Body of pancreas (tissue), 4 donors: ENCODE results near the gene MEG3. TPM values are rescaled to one million over a fixed set of nuclear protein-coding genes. Genes with fewer than 3 reads are reported as not detected.

Experiments used
- ATAC-seq: fragments of 150-250 bp; one replicate; pipeline ENCODE4 v1.9.1; 2016
- DNase-seq, 4 donors: peaks; one replicate each; pipeline ENCODE4 v3.0.0-alpha.2; 2019
- H3K27ac ChIP-seq, 4 donors: fragments of 200-600 bp; sonication (generic); 1 replicate in 3 of 4; 2 replicates in 1 of 4; pipeline versions ENCODE4 v1.5.1 to v1.6.1; 2016 to 2019; ENCODE audit warnings: mild to moderate bottlenecking in 1 of 4, mixed read lengths in 1 of 4, moderate library complexity in 1 of 4
- H3K27me3 ChIP-seq, 2 donors: fragments of 200-600 bp; sonication (generic); one replicate each; pipeline ENCODE4 v1.6.0; 2016; ENCODE audit warnings: mild to moderate bottlenecking in 1 of 2
- H3K36me3 ChIP-seq, 2 donors: fragments of 200-600 bp; sonication (generic); replicated peaks in 1 of 2; 2 replicates each; pipeline ENCODE4 v1.5.1; 2016; ENCODE audit warnings: low read depth in 2 of 2; ENCODE audit not compliant: insufficient read depth in 1 of 2
- H3K4me1 ChIP-seq: fragments of 200-600 bp; sonication (generic); one replicate; pipeline ENCODE4 v1.6.0; 2016
- H3K4me3 ChIP-seq, 2 donors: fragments of 200-600 bp; sonication (generic); 1 replicate in 1 of 2; 2 replicates in 1 of 2; pipeline ENCODE4 v1.5.1; 2016 to 2019
- H3K9me3 ChIP-seq, 3 donors: fragments of 200-600 bp; sonication (generic); 1 replicate in 2 of 3; 2 replicates in 1 of 3; pipeline ENCODE4 v1.5.1; 2016
- CTCF ChIP-seq, 7 experiments: fragments of 450-650 bp in 4 of 7; fragments of 200-600 bp in 3 of 7; sonication (generic) in 3 of 7; IDR thresholded peaks; one replicate each; pipeline ENCODE4 v1.5.1; 2016 to 2019; ENCODE audit warnings: antibody characterized with exemption in 7 of 7
- POLR2A ChIP-seq, 3 donors: fragments of 450-650 bp; IDR thresholded peaks; one replicate each; pipeline ENCODE4 v1.6.1; 2016; ENCODE audit warnings: antibody characterized with exemption in 3 of 3, mild to moderate bottlenecking in 2 of 3
- WGBS, 2 donors: methylation state at CpG; one replicate each; pipeline ENCODE4 v1.1.5; 2017; 5-methylcytosine and 5-hydroxymethylcytosine counted together
- intact Hi-C: fragments of 100-400 bp; cut with DNase I; formaldehyde crosslinking; loops from one replicate; pipeline ENCODE4 v1.15.1; 2023
- total RNA-seq, 2 donors: library from RNA; depleted of rRNA; stranded (reverse); fragments of >200 nt; gene quantifications; one replicate each; pipeline ENCODE4 v1.1.0, GENCODE V29; 2016

Gene MEG3
- total RNA-seq, 2 donors from 2014 or later, result 150 to 537 TPM

GRCh38 chr14:100860556-100861187 is 34.8 kb downstream of the MEG3 start:
- no peak for ATAC-seq
- 58 to 64% methylated on average over 15 to 19 of the region's 19 CpGs for WGBS, 2 donors

DNA sequence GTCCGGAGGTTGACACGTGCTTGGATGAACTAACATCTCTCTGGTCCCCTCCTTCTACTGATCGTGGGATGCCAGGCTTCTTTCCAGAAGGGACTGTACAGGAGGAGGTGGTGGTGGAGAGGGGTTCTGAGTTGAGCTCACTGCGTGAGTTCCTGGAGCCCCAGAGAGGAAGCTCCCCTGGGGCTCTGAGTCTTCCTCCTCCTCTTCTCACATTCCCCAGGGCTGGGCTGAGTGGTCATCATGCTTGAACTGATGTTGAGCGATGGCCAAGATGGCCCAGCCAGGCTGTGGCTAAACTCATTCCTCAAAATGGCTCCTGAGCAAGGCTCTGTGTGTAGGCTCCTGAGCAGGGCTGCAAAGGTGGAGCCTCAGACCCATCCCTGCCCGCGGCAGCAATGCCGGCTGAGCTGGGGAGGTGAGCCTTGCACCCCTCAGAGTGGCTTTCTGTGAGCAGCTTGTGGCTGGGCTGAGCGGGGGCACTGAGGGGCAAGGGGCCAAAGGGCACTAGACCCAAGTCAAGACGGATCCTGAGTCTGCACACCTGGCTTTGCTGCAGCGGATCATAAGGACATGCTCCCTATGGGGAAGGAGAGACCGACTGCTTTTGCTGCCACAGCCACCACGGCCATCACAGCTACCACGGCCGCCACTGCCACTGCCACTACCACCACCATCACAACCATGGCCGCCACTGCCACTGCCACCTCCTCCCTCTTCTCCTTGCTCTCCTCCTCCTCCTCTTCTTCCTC is 35.4 kb downstream of the MEG3 start:
- ATAC-seq, result no peak
- WGBS, 2 donors, result 83 to 89% methylated on average over 11 to 15 of the region's 16 CpGs
- Histone ChIP-seq H3K4me3 (no peak overlapping the region), H3K27ac (no peak overlapping the region), H3K36me3 (no peaks in the 10 kb centered on the region), H3K4me1 (no peaks in the 10 kb centered on the region), H3K27me3 (no peaks in the 10 kb centered on the region), H3K9me3 (no peaks in the 10 kb centered on the region)
- TF ChIP-seq POLR2A (IDR thresholded peaks at IDR 0.05) (no peak), CTCF (IDR thresholded peaks at IDR 0.05) (no peak)
- DNase-seq, result no peak
- intact Hi-C loops, result no loop called here

More at GRCh38 chr14:100860556-100861187, 34.8 kb downstream of the MEG3 start:
- no peak for DNase-seq
- H3K4me1 ChIP-seq, result no peaks in the 10 kb centered on the region
- H3K4me3 ChIP-seq, result no peak overlapping the region
- H3K27ac ChIP-seq, result no peak overlapping the region
- intact Hi-C loops, result no loop called here
- no peaks in the 10 kb centered on the region for H3K36me3 ChIP-seq
- no peaks in the 10 kb centered on the region for H3K9me3 ChIP-seq
- no peaks in the 10 kb centered on the region for H3K27me3 ChIP-seq
- no peak for TF ChIP-seq POLR2A (IDR thresholded peaks at IDR 0.05)
- TF ChIP-seq CTCF (IDR thresholded peaks at IDR 0.05), result no peak

DNA sequence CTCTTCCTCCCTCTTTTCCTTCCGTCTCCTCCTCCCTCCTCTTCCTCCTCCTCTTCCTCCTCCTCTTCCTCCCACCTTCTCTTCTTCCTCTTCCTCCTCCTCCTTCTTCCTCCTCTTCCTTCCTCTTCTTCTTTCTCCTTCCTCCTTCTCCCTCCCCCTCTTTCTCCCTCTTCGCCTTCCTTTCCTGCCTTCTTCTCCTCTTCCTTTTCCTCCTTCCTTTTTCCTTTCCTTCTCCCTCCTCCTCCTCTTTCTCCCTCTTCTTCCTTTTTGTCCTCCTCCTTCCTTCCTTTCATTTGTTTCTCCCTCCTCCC is 36.0 kb downstream of the MEG3 start:
- Histone ChIP-seq H3K36me3 (no peaks in the 10 kb centered on the region), H3K4me1 (no peaks in the 10 kb centered on the region), H3K27ac (no peak overlapping the region), H3K4me3 (no peak overlapping the region), H3K9me3 (no peaks in the 10 kb centered on the region), H3K27me3 (no peaks in the 10 kb centered on the region)
- WGBS, 2 donors, result 79 to 96% methylated on average over 2 of the region's 2 CpGs
- no peak for TF ChIP-seq CTCF (IDR thresholded peaks at IDR 0.05)
- no peak for TF ChIP-seq POLR2A (IDR thresholded peaks at IDR 0.05)
- DNase-seq (no peak), ATAC-seq (no peak)
- intact Hi-C loops, result no loop called here

- Histone ChIP-seq H3K4me3 (no peak overlapping the region), H3K27me3 (no peaks in the 10 kb centered on the region), H3K9me3 (no peaks in the 10 kb centered on the region), H3K4me1 (no peaks in the 10 kb centered on the region), H3K36me3 (no peaks in the 10 kb centered on the region), H3K27ac (no peak overlapping the region)
- ATAC-seq, result no peak
- intact Hi-C loops, result no loop called here
- TF ChIP-seq CTCF (IDR thresholded peaks at IDR 0.05), result no peak
- TF ChIP-seq POLR2A (IDR thresholded peaks at IDR 0.05), result no peak
- 57 to 90% methylated on average over 3 of the region's 3 CpGs for WGBS, 2 donors
- no peak for DNase-seq
Measured at GRCh38 chr14:100862277-100862676, 36.4 kb downstream of the MEG3 start.

GRCh38 chr14:100862793-100863192 is 36.9 kb downstream of the MEG3 start:
- WGBS, 2 donors, result 75 to 89% methylated on average over 2 of the region's 2 CpGs
- intact Hi-C loops, result no loop called here
- DNase-seq (no peak), ATAC-seq (no peak)
- Histone ChIP-seq H3K4me1 (no peaks in the 10 kb centered on the region), H3K27me3 (no peaks in the 10 kb centered on the region), H3K9me3 (no peaks in the 10 kb centered on the region), H3K4me3 (no peak overlapping the region), H3K27ac (no peak overlapping the region), H3K36me3 (no peaks in the 10 kb centered on the region)
- no peak for TF ChIP-seq POLR2A (IDR thresholded peaks at IDR 0.05)
